ENCODE data around the gene GNRHR. TPM values are rescaled to one million over a fixed set of nuclear protein-coding genes. Genes with fewer than 3 reads are reported as not detected.
"Not testable (repeated sequence)": the region's sequence is repeated elsewhere in the genome, so short reads cannot be mapped to it uniquely, and the experiment has no call there.

GNRHR gene
- total and polyA plus RNA-seq, 11 donors, result not detected

DNA sequence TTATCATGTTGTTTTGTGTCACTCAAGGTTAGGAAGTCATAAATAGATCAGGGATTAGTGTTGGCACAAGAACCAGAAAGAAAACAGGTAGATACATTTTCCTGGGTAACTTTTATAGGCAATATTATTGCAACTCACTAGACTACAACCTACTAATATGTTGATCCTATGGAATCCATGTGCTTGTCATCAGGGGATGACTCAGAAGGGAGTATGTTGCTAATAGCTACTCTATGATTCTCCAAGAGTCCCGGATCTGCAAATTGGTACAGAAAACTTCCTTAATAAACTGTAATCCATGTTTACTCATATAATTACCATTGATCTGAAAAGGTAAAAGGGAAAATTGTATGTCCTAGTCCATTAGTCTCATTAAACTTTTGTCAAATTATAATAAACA is 11.7 kb upstream of the GNRHR start:
- no peak for TF ChIP-seq CTCF (IDR thresholded peaks at IDR 0.05)

GRCh38 chr4:67765401-67765800 is 11.2 kb upstream of the GNRHR start:
- Histone ChIP-seq H3K27ac (no peak overlapping the region), H3K27me3 (no peaks in the 10 kb centered on the region), H3K9me3 (peaks cover 0 to 5% (median 0%) of the 10 kb centered on the region in 12 donors), H3K4me1 (no peaks in the 10 kb centered on the region), H3K36me3 (no peaks in the 10 kb centered on the region), H3K4me3 (no peak overlapping the region)
- WGBS, 4 donors, result 75 to 93% (median 82%) methylated on average over 2 of the region's 2 CpGs
- intact Hi-C loops (cut with DNase I), result no loop called here
- TF ChIP-seq CTCF (IDR thresholded peaks at IDR 0.05) (no peak), POLR2A (IDR thresholded peaks at IDR 0.05) (no peak)
- ATAC-seq (no peak), DNase-seq (no peak)

More for the DNA sequence above, 11.7 kb upstream of the GNRHR start:
- Histone ChIP-seq H3K27ac (no peak overlapping the region), H3K9me3 (peaks cover 0 to 5% (median 0%) of the 10 kb centered on the region in 12 donors), H3K27me3 (no peaks in the 10 kb centered on the region), H3K4me1 (no peaks in the 10 kb centered on the region), H3K4me3 (no peak overlapping the region), H3K36me3 (no peaks in the 10 kb centered on the region)
- 91 to 97% (median 96%) methylated on average over 1 of the region's 1 CpG for WGBS, 4 donors
- ATAC-seq (no peak), DNase-seq (no peak)
- intact Hi-C loops (cut with DNase I), result no loop called here

DNA sequence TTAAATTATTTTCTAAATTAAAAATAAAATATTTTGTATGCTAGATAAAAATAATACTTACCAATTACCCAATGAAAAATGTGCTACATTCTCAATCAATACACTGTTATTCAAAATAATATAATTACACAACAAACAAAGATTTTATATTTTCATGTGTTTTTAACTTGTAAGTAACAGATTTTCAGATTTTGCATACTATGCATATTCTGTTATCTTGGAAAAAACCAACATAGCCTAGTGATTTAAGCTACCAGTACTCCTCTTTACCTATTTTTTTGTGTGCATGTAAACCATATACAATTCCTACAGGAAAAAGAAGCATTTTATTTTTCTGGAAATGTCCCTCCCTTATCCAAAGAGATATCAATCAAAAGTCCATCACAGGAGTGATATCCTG is 10.0 kb upstream of the GNRHR start:
- Histone ChIP-seq H3K27me3 (no peaks in the 10 kb centered on the region), H3K4me3 (no peak overlapping the region), H3K36me3 (no peaks in the 10 kb centered on the region), H3K9me3 (peaks cover 0 to 5% (median 0%) of the 10 kb centered on the region in 12 donors), H3K4me1 (no peaks in the 10 kb centered on the region), H3K27ac (no peak overlapping the region)
- no peak for DNase-seq
- ATAC-seq, result no peak
- intact Hi-C loops (cut with DNase I), result no loop called here
- TF ChIP-seq POLR2A (IDR thresholded peaks at IDR 0.05) (no peak), CTCF (IDR thresholded peaks at IDR 0.05) (no peak)

DNA sequence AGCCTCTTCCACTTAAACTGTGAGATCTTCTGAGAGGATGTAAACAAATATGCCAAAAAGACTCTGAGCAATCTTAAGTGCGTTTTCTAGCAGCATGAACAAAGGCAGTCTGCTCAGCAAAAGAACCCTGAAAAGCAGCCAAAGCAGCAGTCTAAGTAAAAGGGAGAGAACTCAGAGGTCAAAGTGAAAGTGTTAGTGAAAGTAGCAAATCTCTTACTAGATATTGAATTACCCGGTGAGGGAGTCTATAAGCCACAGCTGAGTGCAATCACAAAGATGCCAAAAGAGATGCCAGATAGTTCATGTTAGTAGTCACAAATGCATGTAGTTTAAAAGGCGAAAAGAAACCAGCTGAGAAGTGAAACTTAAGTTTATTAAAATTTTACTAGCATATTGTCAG is 7.9 kb upstream of the GNRHR start:
- ATAC-seq, result no peak
- H3K9me3 ChIP-seq, result peaks cover 0 to 5% (median 0%) of the 10 kb centered on the region in 12 donors
- intact Hi-C loops (cut with DNase I), result no loop called here
- no peak overlapping the region for H3K27ac ChIP-seq
- WGBS, 4 donors, result 52 to 63% (median 58%) methylated on average over 3 of the region's 3 CpGs
- H3K4me3 ChIP-seq, result no peak overlapping the region
- no peaks in the 10 kb centered on the region for H3K27me3 ChIP-seq
- no peaks in the 10 kb centered on the region for H3K4me1 ChIP-seq
- H3K36me3 ChIP-seq, result no peaks in the 10 kb centered on the region
- no peak for DNase-seq
- TF ChIP-seq POLR2A (IDR thresholded peaks at IDR 0.05) (no peak), CTCF (IDR thresholded peaks at IDR 0.05) (no peak)

GRCh38 chr4:67756991-67757390 is 2.8 kb upstream of the GNRHR start:
- intact Hi-C loops (cut with DNase I), result not testable (repeated sequence)

More at GRCh38 chr4:67756991-67757390, 2.8 kb upstream of the GNRHR start:
- H3K4me1 ChIP-seq, DNase-seq, H3K27ac ChIP-seq, H3K9me3 ChIP-seq, H3K4me3 ChIP-seq, H3K36me3 ChIP-seq, H3K27me3 ChIP-seq, ATAC-seq: not testable (repeated sequence)
- WGBS, 4 donors, result 69 to 76% (median 74%) methylated on average over 6 of the region's 6 CpGs
